ENCODE results near the gene TENM4.
"Not testable (repeated sequence)": the region's sequence is repeated elsewhere in the genome, so short reads cannot be mapped to it uniquely, and the experiment has no call there.

The TENM4 gene

DNA sequence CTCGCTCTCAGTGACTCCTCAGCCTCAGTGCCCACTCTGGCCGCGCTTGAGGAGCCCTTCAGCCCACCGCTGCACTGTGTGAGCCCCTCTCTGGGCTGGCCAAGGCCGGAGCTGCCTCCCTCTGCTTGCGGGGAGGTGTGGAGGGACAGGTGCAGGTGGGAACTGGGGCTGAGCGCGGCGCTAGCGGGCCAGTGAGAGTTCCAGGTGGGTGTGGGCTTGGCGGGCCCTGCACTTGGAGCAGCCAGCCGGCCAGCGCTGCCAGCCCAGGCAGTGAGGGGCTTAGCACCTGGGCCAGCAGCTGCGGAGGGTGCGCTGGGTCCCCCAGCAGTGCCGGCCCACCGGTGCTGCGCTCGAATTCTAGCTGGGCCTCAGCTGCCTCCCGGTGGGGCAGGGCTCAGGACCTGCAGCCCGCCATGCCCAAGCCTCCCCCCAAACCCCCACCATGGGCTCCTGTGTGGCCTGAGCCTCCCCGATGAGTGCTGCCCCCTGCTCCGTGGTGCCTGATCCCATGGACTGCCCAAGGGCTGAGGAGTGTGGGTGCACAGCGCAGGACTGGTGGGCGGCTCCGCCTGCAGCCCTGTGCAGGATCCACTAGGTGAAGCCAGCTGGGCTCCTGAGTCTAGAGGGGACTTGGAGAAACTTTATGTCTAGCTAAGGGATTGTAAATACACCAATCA is 802.0 kb downstream of the TENM4 start:
- Histone ChIP-seq H3K36me3 (replicated peaks) (no peaks in the 10 kb centered on the region), H3K9me3 (peaks cover 2% of the 10 kb centered on the region; the same call in 1 of the 2 replicates), H3K4me3 (no peak overlapping the region), H3K4me1 (no peaks in the 10 kb centered on the region), H3K27me3 (ENCODE audit: low read depth) (peaks cover 10% of the 10 kb centered on the region)
- no peak for DNase-seq (ENCODE audit: low spot score in 2 of 2)
- in situ Hi-C loops (cut with MboI; ENCODE audit: low sequenced_read_pairs): no loop called here

DNA sequence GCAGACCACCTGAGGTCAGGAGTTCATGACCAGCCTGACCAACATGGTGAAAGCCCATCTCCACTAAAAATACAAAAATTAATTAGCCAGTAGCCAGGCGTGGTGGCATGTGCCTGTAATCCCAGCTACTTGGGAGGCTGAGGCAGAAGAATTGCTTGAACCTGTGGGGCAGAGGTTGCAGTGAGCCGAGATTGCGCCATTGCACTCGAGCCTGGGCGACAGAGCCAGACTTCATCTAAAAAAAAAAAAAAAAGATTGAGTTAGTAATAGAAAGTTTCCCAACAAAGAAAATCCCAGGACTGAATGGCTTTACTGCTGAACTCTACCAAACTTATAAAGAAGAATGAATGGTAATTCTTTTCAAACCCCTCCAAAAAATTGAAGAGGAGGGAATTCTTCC is 803.3 kb downstream of the TENM4 start:
- H3K4me1 ChIP-seq; H3K4me3 ChIP-seq; DNase-seq (ENCODE audit: low spot score in 2 of 2); H3K9me3 ChIP-seq; H3K36me3 ChIP-seq (replicated peaks); in situ Hi-C loops (cut with MboI; ENCODE audit: low sequenced_read_pairs); H3K27me3 ChIP-seq (ENCODE audit: low read depth): not testable (repeated sequence)

- in situ Hi-C loops (cut with MboI; ENCODE audit: low sequenced_read_pairs): no loop called here
- H3K36me3 ChIP-seq (replicated peaks): no peaks in the 10 kb centered on the region
- no peaks in the 10 kb centered on the region for H3K4me1 ChIP-seq
- no peak overlapping the region for H3K4me3 ChIP-seq
- peaks cover 3% of the 10 kb centered on the region; the same call in 1 of the 2 replicates for H3K27me3 ChIP-seq (ENCODE audit: low read depth)
- peaks cover 2% of the 10 kb centered on the region; the same call in 1 of the 2 replicates for H3K9me3 ChIP-seq
- no peak for DNase-seq (ENCODE audit: low spot score in 2 of 2)
Measured at GRCh38 chr11:78635814-78636506, 804.9 kb downstream of the TENM4 start.

DNA sequence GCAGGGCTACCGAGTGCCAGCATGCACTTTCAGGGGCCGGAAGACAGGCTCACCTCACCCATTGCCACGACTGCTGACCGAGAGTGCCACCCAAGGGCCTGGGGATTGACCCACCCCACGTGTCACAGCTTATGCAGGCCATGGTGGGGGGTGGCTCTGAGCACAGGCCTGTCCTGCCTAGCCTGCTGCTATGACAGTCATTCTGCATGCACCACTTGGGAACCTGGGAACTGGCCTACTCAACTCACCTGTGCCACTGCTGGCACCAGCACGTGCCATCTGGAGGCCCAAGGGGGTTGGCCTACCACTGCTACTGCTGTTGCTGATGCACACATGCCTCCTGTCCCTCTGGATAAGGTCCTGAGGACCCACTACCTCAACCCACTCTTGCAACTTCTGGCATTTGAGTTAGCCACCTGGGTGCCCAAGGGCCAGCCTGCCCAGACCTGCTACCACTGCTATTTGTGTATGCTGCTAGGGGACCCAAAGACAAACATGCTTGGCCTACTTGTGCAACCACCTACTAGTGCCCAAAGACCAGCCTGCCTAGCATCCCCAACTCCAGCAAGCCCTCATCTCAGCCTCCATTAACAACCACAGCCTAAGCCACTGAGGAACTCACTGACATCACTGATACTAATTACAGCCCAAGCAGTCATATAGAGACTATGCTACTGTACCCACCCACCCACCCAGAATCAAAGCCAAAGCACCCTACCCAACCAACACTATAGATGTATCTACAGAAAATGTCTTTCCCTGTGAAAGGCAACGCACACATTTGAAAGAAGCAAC is 807.1 kb downstream of the TENM4 start:
- in situ Hi-C loops (cut with MboI; ENCODE audit: low sequenced_read_pairs): no loop called here
- no peaks in the 10 kb centered on the region for H3K27me3 ChIP-seq (ENCODE audit: low read depth)
- no peak for DNase-seq (ENCODE audit: low spot score in 2 of 2)
- H3K4me1 ChIP-seq: no peaks in the 10 kb centered on the region
- H3K4me3 ChIP-seq: no peak overlapping the region
- no peaks in the 10 kb centered on the region; the same call in 1 of the 2 replicates for H3K9me3 ChIP-seq
- no peaks in the 10 kb centered on the region for H3K36me3 ChIP-seq (replicated peaks)

DNA sequence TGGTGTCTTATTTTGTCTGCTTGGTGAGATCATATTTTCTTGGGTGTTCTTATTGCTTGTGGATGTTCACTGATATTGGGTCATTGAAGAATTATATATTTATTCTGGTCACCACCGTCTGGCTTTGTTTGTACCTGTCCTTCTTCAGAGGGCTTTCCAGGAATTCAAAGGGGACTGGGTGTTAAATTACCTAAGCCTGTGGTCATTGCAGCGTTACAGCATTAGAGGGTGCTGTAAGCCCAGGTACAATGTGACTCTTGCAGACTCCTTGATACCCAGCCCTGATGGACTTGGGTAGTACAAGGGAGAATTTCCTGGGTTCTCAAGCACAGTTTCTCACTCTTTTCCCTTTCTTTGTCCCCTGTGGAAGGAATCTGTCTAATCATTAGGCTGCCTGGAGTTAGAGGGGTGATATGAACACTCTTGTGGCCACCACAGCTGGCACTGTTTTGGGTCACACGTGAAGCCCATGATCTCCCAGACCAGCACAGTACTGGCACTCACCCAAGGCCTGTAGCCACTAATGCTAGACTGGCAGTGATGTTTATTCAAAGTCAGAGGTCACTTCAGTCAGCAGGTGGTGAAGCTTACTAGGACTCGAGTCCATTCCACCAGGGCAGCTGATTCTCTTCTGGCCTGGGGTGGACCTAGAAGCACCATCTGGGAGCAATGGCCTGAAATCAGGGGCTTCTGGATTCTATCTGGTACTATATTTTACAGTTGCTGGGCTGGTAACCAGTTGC is 810.1 kb downstream of the TENM4 start:
- H3K4me3 ChIP-seq: no peak overlapping the region
- no peaks in the 10 kb centered on the region for H3K4me1 ChIP-seq
- H3K9me3 ChIP-seq: no peaks in the 10 kb centered on the region; the same call in 1 of the 2 replicates
- no peaks in the 10 kb centered on the region for H3K27me3 ChIP-seq (ENCODE audit: low read depth)
- H3K36me3 ChIP-seq (replicated peaks): no peaks in the 10 kb centered on the region
- no peak for DNase-seq (ENCODE audit: low spot score in 2 of 2)
- in situ Hi-C loops (cut with MboI; ENCODE audit: low sequenced_read_pairs): no loop called here

GRCh38 chr11:78630155-78630554 is 810.7 kb downstream of the TENM4 start:
- in situ Hi-C loops (cut with MboI; ENCODE audit: low sequenced_read_pairs): no loop called here
- DNase-seq (ENCODE audit: low spot score in 2 of 2): no peak
- no peaks in the 10 kb centered on the region for H3K36me3 ChIP-seq (replicated peaks)
- H3K4me3 ChIP-seq: no peak overlapping the region
- H3K4me1 ChIP-seq: no peaks in the 10 kb centered on the region
- H3K27me3 ChIP-seq (ENCODE audit: low read depth): peaks cover 1% of the 10 kb centered on the region; the same call in 1 of the 2 replicates
- H3K9me3 ChIP-seq: no peaks in the 10 kb centered on the region; the same call in 1 of the 2 replicates

- H3K4me3 ChIP-seq: no peak overlapping the region
- no peak for DNase-seq (ENCODE audit: low spot score in 2 of 2)
- H3K36me3 ChIP-seq (replicated peaks): no peaks in the 10 kb centered on the region
- in situ Hi-C loops (cut with MboI; ENCODE audit: low sequenced_read_pairs): no loop called here
- peaks cover 3% of the 10 kb centered on the region; the same call in 1 of the 2 replicates for H3K27me3 ChIP-seq (ENCODE audit: low read depth)
- peaks cover 3% of the 10 kb centered on the region for H3K9me3 ChIP-seq
- H3K4me1 ChIP-seq: no peaks in the 10 kb centered on the region
Measured at GRCh38 chr11:78622666-78623065, 818.2 kb downstream of the TENM4 start.

- Histone ChIP-seq H3K36me3 (replicated peaks) (no peaks in the 10 kb centered on the region), H3K27me3 (ENCODE audit: low read depth) (peaks cover 2% of the 10 kb centered on the region; the same call in 1 of the 2 replicates), H3K4me3 (no peak overlapping the region), H3K4me1 (no peaks in the 10 kb centered on the region), H3K9me3 (peaks cover 3% of the 10 kb centered on the region)
- in situ Hi-C loops (cut with MboI; ENCODE audit: low sequenced_read_pairs): no loop called here
- DNase-seq (ENCODE audit: low spot score in 2 of 2): no peak
Measured at GRCh38 chr11:78620159-78620558, 820.7 kb downstream of the TENM4 start.

- Histone ChIP-seq H3K36me3 (replicated peaks) (no peaks in the 10 kb centered on the region), H3K4me1 (no peaks in the 10 kb centered on the region), H3K27me3 (ENCODE audit: low read depth) (no peaks in the 10 kb centered on the region), H3K4me3 (no peak overlapping the region), H3K9me3 (peaks cover 3% of the 10 kb centered on the region)
- in situ Hi-C loops (cut with MboI; ENCODE audit: low sequenced_read_pairs): no loop called here
- DNase-seq (ENCODE audit: low spot score in 2 of 2): no peak
Measured at GRCh38 chr11:78615724-78616123, 825.1 kb downstream of the TENM4 start.

- Histone ChIP-seq H3K4me1 (no peaks in the 10 kb centered on the region), H3K9me3 (no peaks in the 10 kb centered on the region), H3K36me3 (replicated peaks) (no peaks in the 10 kb centered on the region), H3K4me3 (no peak overlapping the region), H3K27me3 (ENCODE audit: low read depth) (no peaks in the 10 kb centered on the region)
- in situ Hi-C loops (cut with MboI; ENCODE audit: low sequenced_read_pairs): no loop called here
- no peak for DNase-seq (ENCODE audit: low spot score in 2 of 2)
Measured at GRCh38 chr11:78613378-78613813, 827.4 kb downstream of the TENM4 start.

- in situ Hi-C loops (cut with MboI; ENCODE audit: low sequenced_read_pairs): no loop called here
- H3K4me1 ChIP-seq: no peaks in the 10 kb centered on the region
Measured at GRCh38 chr11:78612721-78613377, 828.0 kb downstream of the TENM4 start.

GRCh38 chr11:78609321-78609720 is 831.5 kb downstream of the TENM4 start:
- H3K9me3 ChIP-seq; H3K36me3 ChIP-seq (replicated peaks); DNase-seq (ENCODE audit: low spot score in 2 of 2); H3K4me1 ChIP-seq; H3K27me3 ChIP-seq (ENCODE audit: low read depth); H3K4me3 ChIP-seq; in situ Hi-C loops (cut with MboI; ENCODE audit: low sequenced_read_pairs): not testable (repeated sequence)

More at GRCh38 chr11:78612721-78613377, 828.0 kb downstream of the TENM4 start:
- no peaks in the 10 kb centered on the region for H3K36me3 ChIP-seq (replicated peaks)
- no peak overlapping the region for H3K4me3 ChIP-seq
- no peak for DNase-seq (ENCODE audit: low spot score in 2 of 2)
- H3K9me3 ChIP-seq: no peaks in the 10 kb centered on the region
- no peaks in the 10 kb centered on the region for H3K27me3 ChIP-seq (ENCODE audit: low read depth)

DNA sequence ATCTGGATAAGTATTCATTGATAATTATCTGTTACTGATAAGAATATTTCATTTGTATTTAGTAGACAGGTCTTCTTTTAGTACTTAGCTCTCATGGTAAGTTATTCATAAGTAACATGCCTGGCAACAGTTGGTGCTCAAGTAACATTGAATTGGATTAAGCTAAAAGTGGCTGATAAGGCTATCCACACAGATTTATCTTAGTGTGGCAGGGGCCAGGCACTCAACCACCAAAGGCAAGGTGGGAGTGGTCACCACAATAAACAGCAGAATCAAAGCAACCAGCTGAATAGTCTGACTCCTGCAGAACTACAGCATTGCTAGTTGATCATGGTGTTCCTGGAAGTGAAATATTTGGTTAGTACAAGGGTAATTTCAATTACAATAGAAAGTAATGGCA is 833.1 kb downstream of the TENM4 start:
- Histone ChIP-seq H3K4me1 (no peaks in the 10 kb centered on the region), H3K4me3 (no peak overlapping the region), H3K27me3 (ENCODE audit: low read depth) (no peaks in the 10 kb centered on the region; the same call in 1 of the 2 replicates), H3K9me3 (no peaks in the 10 kb centered on the region), H3K36me3 (replicated peaks) (no peaks in the 10 kb centered on the region)
- in situ Hi-C loops (cut with MboI; ENCODE audit: low sequenced_read_pairs): no loop called here
- no peak for DNase-seq (ENCODE audit: low spot score in 2 of 2)

All from HAP-1 (cell line).